MV-4-11 (cell line): ENCODE results near the gene PXMP2.
A peak's percentile ranks its signal among the peaks of the same experiment; 100 is the strongest.

Experiments
- DNase-seq: peaks from one replicate; lab custom pipeline; 2025; lab: John Stamatoyannopoulos, UW

Gene PXMP2

GRCh38 chr12:132754160-132754932 lies 67.0 kb downstream of the PXMP2 start:
- peak; percentile 7 for DNase-seq
